Measurements from ENCODE around the gene PLA2G4A.

GRCh38 chr1:186984959-186985358 lies 156.2 kb downstream of the PLA2G4A start:
- no peak for TF ChIP-seq CTCF (IDR thresholded peaks at IDR 0.05)
- no peak for TF ChIP-seq EZH2 (IDR thresholded peaks at IDR 0.05; ENCODE audit: borderline replicate concordance, insufficient read depth, low read depth, low read length, poor library complexity, severe bottlenecking)

Data from B cell (primary cell).